CD4-positive, alpha-beta T cell treated with Interferon alpha-2 for 1 hour (primary cell): ENCODE measurements around the gene SEMG1.
A peak's percentile ranks its signal among the peaks of the same experiment; 100 is the strongest.

Source experiments
- DNase-seq, 2 donors: peaks; one replicate each; pipeline ENCODE4 v3.0.0-alpha.2; 2020 to 2022

SEMG1 gene

GRCh38 chr20:45226287-45226686 lies 19.5 kb downstream of the SEMG1 start:
- no peak for DNase-seq

DNA sequence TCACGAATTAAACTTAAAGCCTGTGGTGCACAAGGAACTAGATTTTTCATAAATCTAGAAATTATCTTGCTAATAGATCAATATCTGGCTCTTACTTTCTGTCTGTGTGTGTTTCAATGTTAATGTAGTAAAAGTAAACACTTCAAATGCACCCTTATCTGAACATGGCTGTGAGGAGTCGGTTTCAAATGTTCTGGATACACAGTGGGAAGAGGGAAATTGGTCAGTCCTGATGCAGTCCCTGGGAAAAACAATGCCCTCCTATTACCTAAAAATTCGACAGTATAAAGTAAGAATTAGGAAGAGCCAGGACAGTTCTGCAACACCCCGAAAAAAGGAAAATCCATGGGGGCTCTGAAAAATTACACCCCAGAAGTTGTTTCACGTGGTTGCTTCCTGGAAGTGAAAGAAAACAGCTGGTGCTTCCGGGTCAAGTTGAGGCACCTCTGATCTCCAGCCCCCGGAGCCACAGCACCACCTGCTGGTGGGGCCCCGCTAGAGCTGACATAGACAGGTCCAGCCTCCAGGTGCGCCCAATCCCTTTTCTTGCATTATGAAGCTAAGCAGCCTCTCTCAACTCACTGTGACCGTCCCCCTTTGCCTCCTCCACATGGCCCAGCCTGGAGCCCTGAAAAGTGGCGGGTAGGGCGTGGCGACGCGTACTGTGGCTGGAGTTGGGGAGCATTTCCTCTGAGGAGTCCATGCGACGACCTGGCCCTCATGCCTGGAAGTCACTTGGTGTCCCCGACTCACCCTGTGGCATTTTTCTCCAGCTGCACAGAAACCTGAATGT lies 22.6 kb downstream of the SEMG1 start:
- peak in 1 of 2 donors; percentile 19 for DNase-seq

DNA sequence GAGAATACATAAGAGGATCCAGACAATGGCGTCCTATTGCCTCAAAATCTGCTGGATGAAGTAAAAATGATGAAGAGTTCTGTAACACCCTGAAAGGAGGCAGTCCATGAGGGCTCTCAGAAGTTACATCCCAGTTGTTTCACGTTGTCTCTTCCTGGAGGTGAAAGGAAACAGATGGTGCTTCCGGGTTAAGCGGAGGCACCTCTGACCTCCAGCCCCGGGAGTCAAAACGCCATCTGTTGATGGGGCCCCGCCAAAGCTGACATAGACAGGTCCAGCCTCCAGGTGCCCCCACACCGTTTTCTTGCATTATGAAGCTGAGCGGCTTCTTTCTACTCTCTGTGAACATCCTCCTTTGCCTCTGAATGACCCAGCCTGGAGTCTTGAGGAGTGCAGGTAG lies 23.8 kb downstream of the SEMG1 start:
- DNase-seq, result no peak

GRCh38 chr20:45235995-45236394 lies 29.2 kb downstream of the SEMG1 start:
- no peak for DNase-seq

GRCh38 chr20:45238139-45238538 lies 31.3 kb downstream of the SEMG1 start:
- no peak for DNase-seq

- DNase-seq, result no peak
Observed at GRCh38 chr20:45246109-45246508, 39.3 kb downstream of the SEMG1 start.

GRCh38 chr20:45247865-45248264 lies 41.0 kb downstream of the SEMG1 start:
- no peak for DNase-seq

GRCh38 chr20:45248609-45249008 lies 41.8 kb downstream of the SEMG1 start:
- DNase-seq, result no peak

DNA sequence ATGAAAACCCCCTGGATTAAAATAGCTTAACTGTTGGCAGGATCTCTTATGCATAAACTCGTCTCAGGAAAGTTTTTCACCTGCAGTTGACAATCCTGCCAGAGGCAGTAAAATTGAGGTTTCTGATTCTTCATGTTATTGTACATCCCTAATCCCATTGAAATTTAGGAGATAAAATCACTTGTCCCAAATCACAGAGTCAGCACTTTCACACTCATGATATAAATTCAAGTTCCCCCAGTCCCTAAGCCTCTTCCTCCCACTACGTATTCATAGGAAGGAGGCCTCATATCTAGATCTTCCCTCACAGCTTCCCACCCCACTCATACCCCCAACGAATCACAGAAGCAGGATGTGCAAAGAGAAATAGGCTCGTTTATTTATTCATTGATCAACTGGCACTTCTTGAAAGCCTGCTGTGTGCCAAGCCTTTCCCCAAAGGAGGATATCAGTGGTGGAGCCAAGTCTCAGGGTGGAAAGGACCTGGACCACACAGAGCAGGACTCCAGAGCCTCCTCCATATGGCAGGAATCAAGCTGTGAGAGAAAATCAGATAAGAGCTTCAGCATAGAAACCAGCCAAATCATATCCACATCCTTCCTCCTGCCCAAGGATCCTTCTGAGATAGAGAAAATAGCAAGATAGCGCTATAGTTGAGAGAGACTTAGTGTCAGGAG lies 45.2 kb downstream of the SEMG1 start:
- DNase-seq, result no peak

DNA sequence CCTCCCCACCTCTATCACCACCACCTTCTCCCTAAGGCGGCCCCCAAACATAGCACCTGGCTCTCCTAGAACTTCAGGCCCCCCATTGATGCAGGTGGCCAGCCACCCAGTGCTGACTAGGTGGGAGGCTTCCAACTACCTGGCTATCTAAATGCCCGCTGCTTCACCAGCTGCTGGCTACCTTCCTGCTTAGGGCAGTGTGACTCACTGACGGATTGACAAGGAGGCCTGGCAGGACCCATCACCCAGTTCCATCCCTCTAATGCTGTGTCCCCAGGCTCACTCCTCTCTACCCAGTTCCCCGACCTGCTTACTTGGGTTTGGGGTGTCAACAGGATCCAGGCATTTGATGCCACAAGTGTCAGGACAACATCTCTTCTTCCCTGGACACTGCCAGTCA lies 46.4 kb downstream of the SEMG1 start:
- no peak for DNase-seq

DNA sequence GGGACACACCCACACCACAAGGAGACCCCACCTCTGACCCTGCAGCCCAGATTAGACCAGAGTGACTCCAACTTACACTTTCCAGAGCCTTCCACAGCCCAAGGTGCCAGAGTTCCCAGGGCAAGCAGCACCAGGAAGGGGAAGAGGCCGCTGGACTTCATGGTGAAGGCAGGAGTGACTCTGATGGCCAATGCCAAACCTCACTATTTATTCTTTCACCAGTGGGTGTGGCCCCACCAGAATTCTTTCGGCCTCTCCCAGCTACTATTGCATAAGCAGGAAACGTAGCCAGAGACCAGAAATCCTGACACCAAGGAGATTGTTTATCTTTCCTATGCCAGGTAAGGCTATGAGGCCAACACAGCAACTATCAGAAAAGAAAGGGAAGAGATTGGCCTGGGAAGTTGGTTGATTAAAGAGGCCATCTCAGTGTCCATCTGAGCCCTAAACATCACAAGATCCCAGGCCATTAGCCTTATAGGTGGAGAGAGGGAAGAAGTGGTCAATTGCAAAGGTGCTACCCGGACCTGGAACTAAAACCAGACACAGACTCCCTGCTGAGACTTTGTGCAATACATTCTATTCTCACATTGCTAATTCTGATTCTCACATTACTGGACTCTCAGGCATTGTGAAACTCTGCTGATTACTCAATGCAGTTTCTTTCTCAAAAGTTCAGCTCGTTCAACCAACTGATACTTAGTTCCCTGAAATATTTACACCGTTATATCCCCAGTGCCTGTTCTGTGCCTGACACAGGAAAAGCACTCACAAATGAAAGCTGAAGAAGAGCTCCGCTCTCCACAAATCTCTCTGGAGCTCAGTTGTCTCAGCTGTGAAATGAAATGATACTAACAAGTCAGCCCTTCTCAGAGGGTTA lies 47.8 kb downstream of the SEMG1 start, which contains the start of gene SLPI:
Gene SLPI (minus strand): TSS at position 182 of the 880 bp plus-strand sequence. CDS start 21 bp downstream, at position 161.
- no peak for DNase-seq

DNA sequence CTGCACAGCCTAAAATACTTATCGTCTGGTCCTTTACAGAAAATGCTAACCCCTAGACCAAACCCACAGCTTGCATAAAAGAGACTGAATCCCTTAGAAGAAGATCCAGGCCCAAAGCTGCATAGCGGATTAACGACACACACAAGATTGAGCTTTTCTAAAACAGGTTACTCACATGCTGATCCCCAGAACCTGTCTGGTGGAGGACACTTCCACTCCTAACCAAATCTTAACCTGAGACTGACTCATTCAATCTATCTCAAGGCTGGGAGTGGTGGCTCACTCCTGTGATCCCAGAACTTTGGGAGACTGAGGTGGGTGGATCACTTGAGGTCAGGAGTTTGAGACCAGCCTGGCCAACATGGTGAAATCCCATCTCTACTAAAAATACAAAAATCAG lies 50.3 kb downstream of the SEMG1 start:
- DNase-seq, result no peak

DNA sequence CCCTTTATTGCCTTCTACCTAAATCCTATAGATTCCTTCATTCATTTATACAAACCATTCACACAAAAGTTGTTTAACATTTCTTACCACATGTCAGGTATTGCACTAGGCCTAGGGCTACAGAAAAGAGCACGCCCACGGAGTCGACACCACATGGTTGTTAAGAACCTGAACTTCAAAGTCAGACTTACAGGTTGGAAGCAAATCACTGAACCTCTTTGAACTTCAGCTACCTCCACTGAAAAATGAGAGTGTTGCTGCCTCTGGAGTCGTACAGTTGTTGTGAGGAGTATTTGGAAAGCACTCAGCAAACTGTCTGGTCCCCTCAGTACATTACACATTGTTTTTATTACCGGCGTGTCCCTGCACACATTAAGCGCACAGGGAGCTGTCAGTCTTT lies 50.9 kb downstream of the SEMG1 start:
- no peak for DNase-seq

GRCh38 chr20:45258259-45258658 lies 51.4 kb downstream of the SEMG1 start:
- DNase-seq, result no peak

DNA sequence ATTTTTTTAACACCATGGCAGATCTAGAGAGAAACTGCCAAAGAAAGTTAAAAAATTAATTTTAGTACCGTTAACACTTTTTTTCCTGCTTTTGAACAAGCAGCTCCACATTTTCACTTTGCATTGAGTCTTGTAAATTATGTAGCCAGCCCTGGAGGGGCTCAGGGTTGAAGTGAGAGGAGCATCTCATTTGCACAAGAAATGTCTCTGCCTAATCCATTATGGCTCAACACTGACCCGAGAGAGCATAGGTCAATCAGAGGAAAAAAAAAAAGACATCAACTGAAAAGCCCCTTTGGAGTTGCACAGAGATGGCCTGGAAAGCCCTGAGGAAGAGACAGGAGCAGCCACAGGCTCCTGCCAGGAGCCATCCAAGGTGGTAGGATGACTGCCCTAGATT lies 51.8 kb downstream of the SEMG1 start:
- no peak for DNase-seq
